GM12878 (cell line): ENCODE results near the gene N4BP2. TPM values are rescaled to one million over a fixed set of nuclear protein-coding genes. Genes with fewer than 3 reads are reported as not detected.

Source experiments
- HDAC2 ChIP-seq: fragments of 200-600 bp; sonication (generic); IDR thresholded peaks from 2 replicates; pipeline ENCODE4 v1.6.1; 2017
- NR2C1 ChIP-seq: fragments of 450-650 bp; IDR thresholded peaks from 2 replicates; pipeline ENCODE4 v1.6.1; 2017; ENCODE audit warnings: antibody characterized with exemption, mild to moderate bottlenecking, moderate library complexity
- NR2F1 ChIP-seq: fragments of 450-650 bp; conservative IDR thresholded peaks from 2 replicates; pipeline ENCODE4 v1.6.1; 2017; ENCODE audit warnings: mild to moderate bottlenecking
- TCF12 ChIP-seq: IDR thresholded peaks from 2 replicates; pipeline ENCODE4 v1.6.1; 2011; ENCODE audit warnings: low read depth, mild to moderate bottlenecking, low read length
- polyA plus RNA-seq, 11 experiments: library from polyadenylated mRNA; depleted of rRNA in 4 of 11; unstranded in 6 of 11; stranded (reverse) in 5 of 11; fragments of >200 nt; fragmentation: Nextera tagmentation in 4 of 11; fragmentation: Illumina TruSeq in 1 of 11; extraction: Ambion mirVana in 4 of 11; extraction: Trizol in 1 of 11; gene quantifications; 1 replicate in 1 of 11; 2 replicates in 10 of 11; pipeline versions ENCODE4 v1.2.1 to v1.2.3, GENCODE V29; 2011 to 2016; ENCODE audit warnings: inconsistent platforms in 2 of 11, missing spikeins in 2 of 11, low read depth in 1 of 11
- total RNA-seq, 4 experiments: library from RNA; depleted of rRNA in 3 of 4; stranded (reverse); fragments of >200 nt in 3 of 4; fragmentation: Illumina TruSeq in 1 of 4; extraction: Trizol in 1 of 4; gene quantifications; 2 replicates each; pipeline versions ENCODE4 v1.2.1 to v1.2.3, GENCODE V29; 2013 to 2021
- TF ChIP-seq, protein P1 (sequence below): fragments of 450-650 bp; formaldehyde crosslinking; IDR thresholded peaks from 2 replicates; pipeline ENCODE4 v1.4.0; 2020; ENCODE audit warnings: mild to moderate bottlenecking, moderate library complexity
- TF ChIP-seq, protein P2 (sequence below): IDR thresholded peaks from 2 replicates; pipeline ENCODE4 v1.6.1; 2012; ENCODE audit warnings: low read depth, low read length, improper control_type of control experiment
- TF ChIP-seq, protein P3 (sequence below): fragments of 450-650 bp; IDR thresholded peaks from 2 replicates; pipeline ENCODE4 v1.6.1; 2016; ENCODE audit warnings: mild to moderate bottlenecking
- TF ChIP-seq, protein P4 (sequence below): fragments of 450-650 bp; IDR thresholded peaks from 2 replicates; pipeline ENCODE4 v1.6.1; 2017; ENCODE audit warnings: low read depth, mild to moderate bottlenecking, moderate library complexity

N4BP2 gene
- total and polyA plus RNA-seq, 10 of the 15 experiments (the other 5 are each of a cell fraction or from before 2014, with no cell fraction given) = 2.3 to 18.7 (median 10.0) TPM

DNA sequence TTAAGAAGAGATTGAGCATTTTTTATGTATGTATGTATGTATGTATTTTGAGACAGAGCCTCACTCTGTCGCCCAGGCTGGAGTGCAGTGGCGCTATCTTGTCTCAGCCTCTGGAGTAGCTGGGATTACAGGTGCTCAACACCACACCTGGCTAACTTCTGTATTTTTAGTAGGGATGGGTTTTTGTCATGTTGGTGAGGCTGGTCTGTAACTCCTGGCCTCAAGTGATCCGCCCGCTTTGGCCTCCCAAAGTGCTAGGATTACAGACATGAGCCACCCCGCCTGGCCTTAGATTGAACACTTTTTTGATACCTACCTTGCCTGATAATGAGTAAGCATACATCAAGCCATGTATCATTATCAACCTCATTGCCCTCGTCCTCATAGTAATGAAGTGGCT, 2.7 kb downstream of the N4BP2 start (continued):
- TF ChIP-seq, protein P1, sequence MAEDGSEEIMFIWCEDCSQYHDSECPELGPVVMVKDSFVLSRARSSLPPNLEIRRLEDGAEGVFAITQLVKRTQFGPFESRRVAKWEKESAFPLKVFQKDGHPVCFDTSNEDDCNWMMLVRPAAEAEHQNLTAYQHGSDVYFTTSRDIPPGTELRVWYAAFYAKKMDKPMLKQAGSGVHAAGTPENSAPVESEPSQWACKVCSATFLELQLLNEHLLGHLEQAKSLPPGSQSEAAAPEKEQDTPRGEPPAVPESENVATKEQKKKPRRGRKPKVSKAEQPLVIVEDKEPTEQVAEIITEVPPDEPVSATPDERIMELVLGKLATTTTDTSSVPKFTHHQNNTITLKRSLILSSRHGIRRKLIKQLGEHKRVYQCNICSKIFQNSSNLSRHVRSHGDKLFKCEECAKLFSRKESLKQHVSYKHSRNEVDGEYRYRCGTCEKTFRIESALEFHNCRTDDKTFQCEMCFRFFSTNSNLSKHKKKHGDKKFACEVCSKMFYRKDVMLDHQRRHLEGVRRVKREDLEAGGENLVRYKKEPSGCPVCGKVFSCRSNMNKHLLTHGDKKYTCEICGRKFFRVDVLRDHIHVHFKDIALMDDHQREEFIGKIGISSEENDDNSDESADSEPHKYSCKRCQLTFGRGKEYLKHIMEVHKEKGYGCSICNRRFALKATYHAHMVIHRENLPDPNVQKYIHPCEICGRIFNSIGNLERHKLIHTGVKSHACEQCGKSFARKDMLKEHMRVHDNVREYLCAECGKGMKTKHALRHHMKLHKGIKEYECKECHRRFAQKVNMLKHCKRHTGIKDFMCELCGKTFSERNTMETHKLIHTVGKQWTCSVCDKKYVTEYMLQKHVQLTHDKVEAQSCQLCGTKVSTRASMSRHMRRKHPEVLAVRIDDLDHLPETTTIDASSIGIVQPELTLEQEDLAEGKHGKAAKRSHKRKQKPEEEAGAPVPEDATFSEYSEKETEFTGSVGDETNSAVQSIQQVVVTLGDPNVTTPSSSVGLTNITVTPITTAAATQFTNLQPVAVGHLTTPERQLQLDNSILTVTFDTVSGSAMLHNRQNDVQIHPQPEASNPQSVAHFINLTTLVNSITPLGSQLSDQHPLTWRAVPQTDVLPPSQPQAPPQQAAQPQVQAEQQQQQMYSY (CRISPR knock-in tag) = no peak
- TF ChIP-seq, protein P2, sequence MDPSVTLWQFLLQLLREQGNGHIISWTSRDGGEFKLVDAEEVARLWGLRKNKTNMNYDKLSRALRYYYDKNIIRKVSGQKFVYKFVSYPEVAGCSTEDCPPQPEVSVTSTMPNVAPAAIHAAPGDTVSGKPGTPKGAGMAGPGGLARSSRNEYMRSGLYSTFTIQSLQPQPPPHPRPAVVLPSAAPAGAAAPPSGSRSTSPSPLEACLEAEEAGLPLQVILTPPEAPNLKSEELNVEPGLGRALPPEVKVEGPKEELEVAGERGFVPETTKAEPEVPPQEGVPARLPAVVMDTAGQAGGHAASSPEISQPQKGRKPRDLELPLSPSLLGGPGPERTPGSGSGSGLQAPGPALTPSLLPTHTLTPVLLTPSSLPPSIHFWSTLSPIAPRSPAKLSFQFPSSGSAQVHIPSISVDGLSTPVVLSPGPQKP = no peak
- TF ChIP-seq, protein P3, sequence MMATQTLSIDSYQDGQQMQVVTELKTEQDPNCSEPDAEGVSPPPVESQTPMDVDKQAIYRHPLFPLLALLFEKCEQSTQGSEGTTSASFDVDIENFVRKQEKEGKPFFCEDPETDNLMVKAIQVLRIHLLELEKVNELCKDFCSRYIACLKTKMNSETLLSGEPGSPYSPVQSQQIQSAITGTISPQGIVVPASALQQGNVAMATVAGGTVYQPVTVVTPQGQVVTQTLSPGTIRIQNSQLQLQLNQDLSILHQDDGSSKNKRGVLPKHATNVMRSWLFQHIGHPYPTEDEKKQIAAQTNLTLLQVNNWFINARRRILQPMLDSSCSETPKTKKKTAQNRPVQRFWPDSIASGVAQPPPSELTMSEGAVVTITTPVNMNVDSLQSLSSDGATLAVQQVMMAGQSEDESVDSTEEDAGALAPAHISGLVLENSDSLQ = no peak
- TF ChIP-seq NR2F1 (no peak), HDAC2 (no peak), TCF12 (no peak), NR2C1 (no peak)
- TF ChIP-seq, protein P4, sequence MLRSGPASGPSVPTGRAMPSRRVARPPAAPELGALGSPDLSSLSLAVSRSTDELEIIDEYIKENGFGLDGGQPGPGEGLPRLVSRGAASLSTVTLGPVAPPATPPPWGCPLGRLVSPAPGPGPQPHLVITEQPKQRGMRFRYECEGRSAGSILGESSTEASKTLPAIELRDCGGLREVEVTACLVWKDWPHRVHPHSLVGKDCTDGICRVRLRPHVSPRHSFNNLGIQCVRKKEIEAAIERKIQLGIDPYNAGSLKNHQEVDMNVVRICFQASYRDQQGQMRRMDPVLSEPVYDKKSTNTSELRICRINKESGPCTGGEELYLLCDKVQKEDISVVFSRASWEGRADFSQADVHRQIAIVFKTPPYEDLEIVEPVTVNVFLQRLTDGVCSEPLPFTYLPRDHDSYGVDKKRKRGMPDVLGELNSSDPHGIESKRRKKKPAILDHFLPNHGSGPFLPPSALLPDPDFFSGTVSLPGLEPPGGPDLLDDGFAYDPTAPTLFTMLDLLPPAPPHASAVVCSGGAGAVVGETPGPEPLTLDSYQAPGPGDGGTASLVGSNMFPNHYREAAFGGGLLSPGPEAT = no peak
